HG03103 (cell line): ENCODE data around the gene ZNF444.

Experiments
- ATAC-seq: cut with Tn5 transposase; IDR thresholded peaks from one replicate; pipeline ENCODE4 v1.9.1; 2021; ENCODE audit warnings: low read depth; ENCODE audit not compliant: unreplicated experiment

Gene ZNF444

DNA sequence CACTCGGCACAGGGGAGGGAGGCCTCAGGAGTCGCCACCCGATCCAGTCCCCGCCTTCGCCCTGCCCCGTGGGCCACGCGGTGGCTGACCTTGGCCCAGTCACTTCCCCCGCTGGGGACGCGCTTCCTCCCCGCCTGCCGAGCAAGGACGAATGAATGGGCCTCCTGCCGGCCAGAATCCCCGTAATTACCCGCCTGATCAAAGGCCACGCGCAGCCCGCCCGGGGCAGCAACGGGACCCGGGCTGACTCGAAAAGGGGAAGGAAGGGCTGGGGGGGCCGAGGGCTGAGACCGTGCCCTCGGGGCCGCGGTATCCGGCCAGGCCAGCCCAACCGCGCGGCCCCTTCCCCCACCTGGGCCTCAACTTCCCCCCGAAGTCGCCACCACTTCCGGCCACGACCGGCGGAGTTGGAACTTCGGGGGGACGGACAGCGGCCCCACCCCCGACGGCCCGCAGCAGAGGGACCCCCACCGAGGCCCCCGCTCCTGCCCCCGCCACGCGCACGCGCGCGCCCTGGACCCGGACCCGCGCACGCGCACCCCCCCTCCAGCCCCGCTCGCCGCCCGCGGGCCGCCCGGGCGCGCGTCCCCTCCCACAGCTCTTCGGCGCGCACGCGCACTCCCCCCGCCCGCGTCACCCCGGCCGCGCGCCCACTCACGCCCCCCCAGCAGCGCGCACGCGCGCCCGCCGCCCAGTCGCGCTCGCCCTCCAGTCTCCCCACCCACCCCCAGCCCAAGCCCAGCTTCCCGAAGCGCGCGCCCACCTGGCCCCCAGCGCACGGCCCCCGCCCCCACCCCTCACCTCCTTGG, 20.5 kb upstream of the ZNF444 start:
- ATAC-seq: peak; percentile 15

DNA sequence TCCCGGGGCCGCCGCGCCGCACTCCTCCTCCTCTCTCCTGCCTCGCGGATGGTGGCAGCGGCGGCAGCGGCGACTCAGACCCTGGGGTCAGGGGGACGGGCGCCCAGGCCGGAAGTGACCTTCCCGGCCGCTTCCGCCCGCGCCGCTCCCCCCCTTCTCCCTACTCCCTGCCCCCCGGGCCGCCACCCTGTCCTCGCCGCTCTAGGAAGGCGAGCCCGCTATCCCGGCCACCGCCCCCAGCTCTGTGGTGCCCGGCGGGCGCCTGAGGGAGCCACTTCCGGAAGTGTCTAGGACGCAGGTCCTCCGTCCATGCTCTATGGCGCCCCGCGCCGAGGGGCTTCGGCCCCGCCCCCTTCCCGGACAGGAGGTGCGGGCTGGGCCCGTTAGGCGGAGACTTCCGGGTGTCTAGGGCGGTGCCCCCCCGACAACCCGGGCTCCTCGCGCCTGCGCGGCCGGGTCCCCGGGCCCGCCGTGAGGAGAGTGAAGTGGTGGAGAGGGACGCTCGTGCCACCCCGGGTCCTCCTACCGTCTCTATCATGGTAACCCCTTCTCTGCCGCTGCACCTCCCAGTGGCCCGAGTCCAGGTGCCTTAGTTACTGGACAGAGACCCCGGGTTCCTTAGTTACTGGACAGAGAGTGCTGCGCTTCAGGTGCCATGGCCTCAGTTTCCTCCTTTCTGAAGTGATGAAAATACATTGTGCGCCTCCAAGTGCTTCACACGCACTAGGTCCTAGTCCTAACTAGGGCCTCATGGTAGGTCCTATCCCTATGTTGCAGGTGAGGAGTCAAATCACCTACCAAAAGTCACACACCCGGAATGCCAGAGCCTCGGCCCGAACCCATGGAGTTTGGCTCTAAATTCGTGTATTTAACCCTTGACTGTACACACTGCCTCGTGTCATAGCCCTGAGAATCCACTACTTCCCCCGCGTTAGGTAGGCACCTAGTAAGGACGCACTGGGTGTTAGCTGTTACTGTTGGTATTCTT, 19.6 kb upstream of the ZNF444 start, which contains the start of gene ZNF787:
Gene ZNF787, minus strand, starts transcription at position 116 of the 988 bp plus-strand sequence. CDS start 18,078 bp downstream, outside the sequence.
- peak; percentile 77 for ATAC-seq

DNA sequence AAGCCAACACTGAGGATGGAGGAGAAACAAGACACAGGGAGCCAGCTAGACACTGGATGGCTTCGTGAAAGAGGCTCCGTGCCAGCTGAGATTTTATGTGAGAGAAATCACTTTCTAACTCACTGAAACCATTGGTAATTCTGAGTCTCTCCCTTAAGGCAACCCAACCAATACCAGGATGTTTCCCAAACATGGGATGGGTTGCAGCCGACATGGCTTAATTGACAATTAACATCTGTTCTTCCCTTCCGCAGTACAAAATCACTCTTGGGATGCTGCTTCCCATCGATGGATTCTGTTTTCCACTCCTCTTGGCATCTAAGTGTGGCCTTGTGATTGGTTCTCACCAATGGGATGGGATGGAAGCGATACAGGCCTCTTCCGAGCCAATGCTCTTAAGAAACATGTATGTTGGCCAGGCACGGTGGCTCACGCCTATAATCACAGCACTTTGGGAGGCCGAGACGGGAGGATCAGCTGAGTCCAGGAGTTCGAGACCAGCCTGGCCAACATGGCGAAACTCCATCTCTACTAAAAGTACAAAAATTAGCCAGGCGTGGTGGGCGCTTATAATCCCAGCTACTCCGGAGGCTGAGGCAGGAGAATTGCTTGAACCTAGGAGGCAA, 17.7 kb upstream of the ZNF444 start:
- no peak for ATAC-seq

DNA sequence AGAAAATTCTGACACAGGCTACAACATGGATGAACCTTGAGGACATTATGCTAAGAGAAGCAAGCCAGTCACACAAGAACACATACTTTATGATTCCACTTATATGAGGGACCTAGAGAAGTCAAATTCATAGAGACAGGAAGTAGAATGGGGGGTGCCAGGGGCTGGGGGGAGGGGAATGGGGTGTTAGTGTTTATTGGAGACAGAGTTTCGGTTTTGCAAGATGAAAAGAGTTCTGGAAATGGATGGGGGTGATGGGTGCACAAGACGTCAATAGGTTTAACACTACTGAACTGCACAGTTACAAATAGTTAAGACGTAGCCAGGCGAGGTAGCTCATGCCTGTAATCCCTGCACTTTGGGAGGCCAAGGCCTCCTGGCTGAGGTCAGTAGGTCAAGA, 16.5 kb upstream of the ZNF444 start:
- ATAC-seq: no peak

DNA sequence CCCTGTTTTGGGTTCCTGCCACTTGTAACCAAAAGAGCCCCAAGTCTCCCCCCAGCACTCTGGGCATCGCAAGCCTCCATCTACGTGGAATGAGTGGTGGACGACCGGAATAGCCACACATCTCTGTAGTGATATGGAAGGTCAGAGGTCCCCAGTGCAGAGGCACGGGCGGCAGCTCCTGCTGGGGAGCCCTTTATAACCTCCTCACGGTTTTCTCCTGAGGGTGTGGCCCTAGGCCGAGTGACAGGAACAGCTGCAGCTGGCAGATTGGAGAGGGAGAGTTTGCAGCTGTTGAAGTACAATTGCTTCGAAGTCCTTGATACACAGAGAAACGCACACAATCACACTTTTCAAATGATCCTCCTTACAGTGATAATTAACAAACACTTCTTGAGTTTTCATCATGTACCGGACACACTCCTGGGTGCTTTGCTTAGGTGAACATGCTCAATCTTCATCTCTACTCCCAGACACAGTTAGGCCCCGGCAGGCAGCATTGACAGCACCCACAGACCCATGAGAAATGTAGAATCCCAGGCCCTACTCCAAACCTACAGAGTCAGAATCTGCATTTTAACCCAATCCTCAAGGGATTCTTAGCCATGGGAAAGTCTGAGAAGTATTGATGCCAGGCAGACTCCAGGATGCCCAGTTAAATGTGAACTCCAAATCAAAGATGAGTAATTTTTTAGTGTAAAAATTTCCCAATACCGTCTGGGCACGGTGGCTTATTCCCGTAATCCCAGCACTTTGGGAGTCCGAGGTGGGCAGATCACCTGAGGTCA, 15.1 kb upstream of the ZNF444 start:
- ATAC-seq: no peak

DNA sequence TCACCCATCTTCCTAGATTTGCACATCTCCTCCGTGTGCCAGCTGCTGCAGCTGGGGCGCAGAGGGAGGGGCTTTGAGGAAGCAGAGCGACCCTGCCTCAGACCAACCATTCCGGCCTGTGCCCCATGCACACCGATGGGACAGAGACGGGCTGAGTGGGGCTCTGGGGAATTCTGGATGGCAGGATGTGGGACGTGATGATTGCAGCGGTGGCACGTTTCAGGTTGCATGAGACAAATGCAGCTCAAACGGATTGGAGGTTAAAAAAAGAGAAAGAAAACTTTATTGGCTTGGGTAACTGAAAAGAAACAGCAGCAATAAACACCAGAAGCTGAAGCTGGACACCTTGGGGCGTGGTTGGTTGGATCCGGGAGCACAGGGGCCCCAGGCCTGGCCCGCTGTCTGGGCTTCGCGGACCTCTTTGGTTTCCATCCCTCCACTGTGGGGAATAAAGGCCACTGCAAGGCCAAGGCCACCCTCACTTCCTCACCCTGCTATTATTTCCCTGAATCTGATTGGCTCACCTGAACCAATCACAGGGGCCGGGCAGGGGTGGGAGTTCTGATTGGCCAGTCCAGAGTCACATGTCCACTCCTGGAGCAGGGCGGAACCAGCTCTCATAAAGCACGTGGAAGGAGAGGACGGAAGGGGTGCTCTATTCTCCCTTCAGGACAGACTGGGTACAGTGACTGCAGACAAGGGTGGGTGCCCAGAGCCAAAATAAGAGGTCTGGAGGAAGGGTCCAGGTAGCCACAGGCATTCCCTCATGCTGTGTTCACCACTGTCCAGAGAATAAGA, 13.9 kb upstream of the ZNF444 start:
- no peak for ATAC-seq

DNA sequence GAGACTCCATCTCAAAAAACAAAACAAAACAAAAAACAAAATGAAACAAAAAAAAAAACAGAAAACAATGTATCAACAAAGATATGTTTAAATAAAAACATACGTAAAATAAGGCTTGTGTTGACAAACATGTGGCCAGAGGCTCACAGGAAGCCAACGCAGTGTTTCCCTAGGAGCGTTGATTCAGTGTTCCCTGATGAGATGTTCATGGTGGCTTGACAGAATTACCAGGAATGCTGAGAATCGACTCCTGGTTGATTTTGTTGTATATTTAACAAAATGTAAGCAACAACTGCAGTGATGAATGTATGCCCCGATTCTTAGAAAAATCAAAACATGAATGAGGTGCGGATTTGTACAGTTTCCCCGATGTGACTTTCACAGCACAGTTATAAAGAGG, 11.1 kb upstream of the ZNF444 start:
- no peak for ATAC-seq

DNA sequence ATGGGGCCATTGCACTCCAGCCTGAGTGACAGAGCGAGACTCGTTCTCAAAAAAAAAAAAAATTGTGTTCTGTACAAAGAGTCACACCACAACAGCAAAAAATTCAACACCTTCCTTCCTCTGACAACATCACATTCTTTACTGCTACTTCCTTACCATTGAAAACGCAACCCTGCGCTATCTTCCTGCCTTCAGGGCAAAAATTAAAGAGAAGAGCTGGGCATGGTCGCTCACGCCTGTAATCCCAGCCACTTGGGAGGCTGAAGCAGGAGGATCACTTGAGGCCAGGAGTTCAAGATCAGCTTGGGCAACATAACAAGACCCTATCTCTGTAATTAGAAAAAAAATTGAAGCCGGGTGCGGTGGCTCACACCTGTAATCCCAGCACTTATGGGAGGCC, 9.4 kb upstream of the ZNF444 start:
- ATAC-seq: no peak

DNA sequence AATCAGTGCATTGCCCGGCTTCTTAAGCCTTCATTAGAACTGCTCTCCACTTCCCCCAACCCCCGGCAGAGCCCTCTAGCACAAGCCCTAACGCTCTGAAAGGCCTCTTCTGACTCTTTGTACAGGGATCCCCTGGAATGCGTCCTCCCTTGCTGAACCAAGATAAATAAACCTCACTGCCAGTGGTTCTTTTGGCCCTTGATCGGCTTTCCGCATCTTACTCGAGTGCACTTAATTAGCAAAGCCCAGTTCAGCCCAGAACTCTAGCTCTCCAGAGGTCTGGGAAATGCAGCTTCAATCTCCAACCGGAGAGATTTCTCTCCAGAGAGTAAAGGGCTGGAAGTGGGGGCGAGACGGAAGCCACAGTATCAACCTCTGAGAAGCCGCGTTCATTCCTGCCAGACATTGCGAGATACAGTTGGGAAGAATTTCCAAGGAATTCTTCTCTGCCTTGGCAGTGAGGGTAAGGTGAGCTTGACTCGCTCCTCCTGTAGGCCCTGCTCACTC, 8.7 kb upstream of the ZNF444 start:
- ATAC-seq: no peak

DNA sequence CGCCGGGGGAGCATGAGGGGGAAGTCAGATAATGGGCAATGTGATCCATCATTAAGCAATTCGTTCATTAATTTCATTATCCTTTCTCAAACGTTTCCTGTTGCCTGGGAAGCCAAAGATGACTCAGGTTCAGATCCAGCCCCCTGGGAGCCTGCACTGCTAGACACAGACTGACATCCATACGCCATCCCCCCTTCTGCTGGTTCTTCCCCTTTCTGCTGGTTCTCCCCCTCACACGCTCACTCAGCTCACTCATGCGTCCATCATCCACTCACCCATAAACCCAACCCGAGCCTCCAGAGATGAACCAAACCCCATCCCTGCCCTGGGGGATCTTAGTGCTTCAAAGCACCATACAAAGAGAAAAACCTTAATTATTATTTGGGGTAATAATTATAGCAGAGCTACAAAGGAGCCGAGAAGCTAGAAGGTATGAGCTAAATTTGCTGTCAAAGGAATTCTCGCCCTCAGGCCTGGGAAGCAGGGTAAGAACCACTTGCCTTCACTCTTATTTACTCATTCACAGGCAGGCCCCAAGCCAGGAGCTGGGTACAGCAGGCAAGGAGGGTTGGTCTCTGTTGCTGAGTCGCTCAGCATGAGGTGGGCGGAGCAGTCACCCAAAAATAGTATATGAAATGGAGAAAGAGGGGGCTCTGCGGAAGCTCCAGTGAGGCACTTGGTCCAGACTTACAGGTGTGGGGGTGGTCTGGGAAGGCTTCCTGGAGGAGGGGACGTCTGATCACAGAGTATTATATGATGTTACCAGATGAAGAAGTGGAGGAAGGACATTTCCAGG, 7.0 kb upstream of the ZNF444 start:
- no peak for ATAC-seq

DNA sequence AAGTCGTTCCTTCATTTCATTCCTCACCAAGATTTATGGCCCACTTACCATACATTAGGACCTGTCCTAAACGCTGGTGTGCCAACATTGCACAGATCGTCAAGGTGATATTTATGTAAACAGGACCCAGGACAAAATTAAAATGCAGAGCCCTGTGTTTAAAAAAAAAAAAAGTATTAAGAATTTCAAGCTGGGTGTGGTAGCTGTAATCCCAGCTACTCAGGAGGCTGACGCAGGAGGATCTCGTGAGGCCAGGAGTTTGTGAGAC, 6.5 kb upstream of the ZNF444 start:
- ATAC-seq: no peak

DNA sequence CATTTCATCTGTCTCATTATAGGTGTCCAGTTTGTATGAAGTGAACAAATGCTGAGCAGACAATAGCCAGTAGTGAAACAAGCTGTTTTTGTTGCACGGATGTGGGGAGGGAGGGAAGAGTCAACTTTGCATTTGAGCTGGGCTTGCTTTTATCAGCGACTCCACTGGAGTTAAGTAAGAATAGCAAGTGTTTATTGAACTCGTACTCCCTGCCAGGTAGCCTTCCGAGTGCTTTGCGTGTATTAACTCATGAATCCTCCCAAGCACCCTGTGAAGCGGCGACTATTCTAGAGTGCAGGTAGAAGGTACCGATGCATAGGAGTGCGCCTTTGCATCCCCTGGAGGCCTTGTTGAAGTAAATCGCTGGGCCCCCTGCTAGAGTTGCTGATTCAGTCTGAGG, 4.7 kb upstream of the ZNF444 start:
- no peak for ATAC-seq

DNA sequence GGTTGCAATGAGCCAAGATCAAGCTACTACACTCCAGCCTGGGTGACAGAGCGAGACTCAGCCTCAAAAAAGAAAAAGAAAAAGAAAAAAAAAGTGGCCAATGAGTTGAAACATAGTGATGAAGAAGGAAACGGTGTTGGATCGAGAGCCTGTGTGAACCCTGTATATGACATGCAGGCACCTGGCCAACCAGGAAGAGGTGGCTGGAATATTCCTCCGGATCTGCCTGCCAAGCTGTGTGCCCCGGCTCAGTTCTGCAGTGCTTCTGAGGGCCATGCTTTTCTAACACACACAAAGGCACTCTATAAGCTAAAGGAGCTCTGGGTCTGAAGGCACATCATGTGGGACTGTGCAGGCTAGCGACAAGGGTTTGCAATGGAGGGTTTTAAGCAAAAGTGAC, 3.7 kb upstream of the ZNF444 start:
- no peak for ATAC-seq

DNA sequence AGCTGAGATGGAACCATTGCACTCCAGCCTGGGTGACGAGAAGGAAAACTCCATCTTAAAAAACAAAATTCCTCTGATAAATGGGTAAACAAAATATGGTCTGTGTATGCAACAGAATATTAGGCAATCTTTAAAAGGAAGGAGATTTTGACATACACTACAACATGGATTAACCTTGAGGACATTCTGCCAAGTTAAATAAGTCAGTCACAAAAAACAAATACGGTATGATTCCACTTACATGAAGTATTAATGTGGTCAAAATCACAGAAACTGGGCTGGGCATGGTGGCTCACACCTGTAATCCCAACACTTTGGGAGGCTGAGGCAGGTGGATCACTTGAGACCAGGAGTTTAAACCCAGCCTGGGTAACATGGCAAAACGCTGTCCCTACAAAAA, 3.0 kb upstream of the ZNF444 start:
- no peak for ATAC-seq

DNA sequence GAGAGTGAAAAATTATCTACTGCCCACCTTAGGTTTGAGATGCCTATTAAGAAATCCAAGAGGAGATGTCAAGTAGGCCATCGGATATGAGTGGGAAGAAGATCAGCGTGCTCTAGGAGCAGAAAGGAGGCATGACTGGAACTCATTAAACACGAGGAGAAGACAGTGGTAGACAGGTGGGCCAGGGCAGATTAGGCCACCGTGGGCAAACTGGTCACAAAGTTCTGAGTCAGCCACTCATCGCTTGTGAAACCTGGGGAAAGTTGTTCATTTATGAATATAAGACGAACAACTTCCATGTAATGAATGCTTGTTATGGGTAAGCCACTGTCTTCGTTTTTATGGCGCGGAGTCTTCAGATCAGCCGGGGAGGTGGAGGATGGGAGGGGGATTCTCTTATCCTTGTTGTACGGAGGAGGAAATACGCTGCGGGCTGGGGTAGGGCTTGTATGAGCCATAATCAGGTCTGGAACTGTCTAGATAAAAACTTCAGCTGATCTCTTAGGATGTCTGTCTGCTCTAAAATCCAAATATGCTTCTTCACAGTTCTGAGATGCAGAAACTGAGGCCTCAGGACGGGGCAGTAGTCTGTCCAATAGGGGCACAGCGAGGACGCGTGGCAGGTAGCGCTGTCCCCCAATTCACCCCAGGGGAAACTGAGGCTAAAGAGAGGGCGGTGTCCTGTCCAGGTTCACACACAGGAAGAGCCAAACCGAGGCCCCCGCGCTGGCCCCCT, 1.1 kb upstream of the ZNF444 start:
- no peak for ATAC-seq

DNA sequence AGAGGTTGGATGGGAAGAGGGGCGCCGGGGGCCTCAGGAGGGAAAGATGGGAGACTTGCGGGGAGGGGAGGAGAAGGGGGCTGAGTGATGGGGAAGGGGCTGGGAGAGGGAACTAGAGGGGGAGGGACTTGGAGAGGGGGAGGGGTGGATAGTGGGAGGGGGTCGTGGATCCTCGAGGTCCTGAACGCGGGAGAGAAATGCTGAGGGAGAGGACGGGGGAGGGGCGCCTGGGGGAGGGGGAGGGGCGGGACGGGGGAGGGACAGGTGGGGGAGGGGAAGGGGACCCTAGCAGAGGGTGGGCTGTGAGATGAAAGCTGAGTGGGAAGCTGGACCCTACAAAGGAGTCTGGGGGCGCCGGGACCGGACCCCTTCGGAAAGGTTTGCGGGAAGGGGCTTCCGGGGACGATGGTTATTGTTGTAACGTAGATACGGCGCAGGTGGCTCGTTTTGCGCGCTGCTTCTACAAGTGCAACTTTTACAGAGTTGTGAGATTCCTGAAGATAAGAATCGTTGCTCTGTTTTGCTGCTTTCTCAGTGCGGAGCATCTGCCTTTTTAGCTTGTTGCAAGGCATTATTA, 418 bp downstream of the ZNF444 start:
- ATAC-seq: no peak

DNA sequence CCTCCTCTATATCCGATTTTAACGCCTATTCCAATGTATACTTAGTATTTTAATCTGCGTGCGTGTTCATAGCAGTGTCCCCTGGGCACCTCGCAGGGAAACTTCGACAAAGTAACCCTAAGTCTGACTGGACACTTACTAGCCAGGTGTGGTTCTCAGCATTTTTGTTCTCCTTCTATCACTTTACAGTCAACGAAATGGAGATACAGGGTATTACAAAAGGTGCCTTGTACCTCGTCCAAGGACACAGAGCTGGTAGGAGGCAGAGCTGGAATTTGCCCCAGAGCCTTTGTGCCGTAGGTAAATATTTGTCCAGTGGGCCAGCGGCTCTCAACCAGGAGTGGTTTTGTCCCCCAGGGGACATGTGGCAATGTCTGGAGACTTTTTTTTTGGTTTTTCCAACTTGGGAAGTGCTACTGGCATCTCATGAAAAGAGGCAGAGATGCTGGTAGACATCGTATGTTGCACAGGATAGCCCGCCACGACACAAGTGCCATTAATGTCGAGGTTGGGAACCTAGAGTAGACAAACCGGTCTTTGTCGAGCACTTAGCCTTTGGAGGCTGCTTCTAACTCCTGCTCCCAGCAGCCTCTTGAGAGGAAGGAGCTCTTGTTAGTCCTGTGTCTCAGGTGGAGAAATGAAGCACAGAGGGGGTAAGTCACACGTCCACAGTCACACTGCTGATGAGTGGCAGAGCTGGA, 1.1 kb downstream of the ZNF444 start:
- ATAC-seq: no peak
